Mesothelial cell of epicardium (in vitro differentiated cells): Measurements from ENCODE around the gene ESPNL. TPM values are rescaled to one million over a fixed set of nuclear protein-coding genes. Genes with fewer than 3 reads are reported as not detected.

ENCODE experiments used
- DNase-seq, 2 experiments: peaks; one replicate each; pipeline ENCODE4 v3.0.0; 2021; ENCODE audit warnings: low spot score in 2 of 2; ENCODE audit not compliant: unreplicated experiment in 2 of 2
- H3K27ac Mint-ChIP-seq: 2 replicates; pipeline ENCODE4 v1.8.0; 2021; ENCODE audit warnings: mixed read lengths
- H3K27me3 Mint-ChIP-seq: 2 replicates; pipeline ENCODE4 v1.8.0; 2021; ENCODE audit warnings: low read depth, mixed read lengths
- H3K36me3 Mint-ChIP-seq: 2 replicates; pipeline ENCODE4 v1.8.0; 2021; ENCODE audit warnings: mixed read lengths
- H3K4me1 Mint-ChIP-seq: 2 replicates; pipeline ENCODE4 v1.8.0; 2021; ENCODE audit warnings: mixed read lengths
- H3K4me3 Mint-ChIP-seq: 2 replicates; pipeline ENCODE4 v1.8.0; 2021; ENCODE audit warnings: mild to moderate bottlenecking, moderate library complexity, mixed read lengths
- H3K9me3 Mint-ChIP-seq: 2 replicates; pipeline ENCODE4 v1.8.0; 2021; ENCODE audit warnings: mixed read lengths
- CTCF ChIP-seq: fragments of 200-600 bp; sonication (generic); IDR thresholded peaks from one replicate; pipeline ENCODE4 v1.5.0; 2021; ENCODE audit warnings: antibody characterized with exemption; ENCODE audit not compliant: unreplicated experiment
- total RNA-seq: library from RNA; stranded (reverse); gene quantifications from 3 replicates; pipeline ENCODE4 v1.2.1, GENCODE V29; 2021

Gene ESPNL
- total RNA-seq, 1 donor from 2014 or later, result 0.38 TPM

GRCh38 chr2:238151205-238151604, 51.1 kb downstream of the ESPNL start:
- H3K4me1 Mint-ChIP-seq, result no peaks in the 10 kb centered on the region
- no peaks in the 10 kb centered on the region for H3K27me3 Mint-ChIP-seq
- TF ChIP-seq CTCF, result no peak
- no peaks in the 10 kb centered on the region for H3K36me3 Mint-ChIP-seq
- no peak overlapping the region for H3K4me3 Mint-ChIP-seq
- no peak overlapping the region for H3K27ac Mint-ChIP-seq
- H3K9me3 Mint-ChIP-seq, result peaks cover 3% of the 10 kb centered on the region
- no peak for DNase-seq

DNA sequence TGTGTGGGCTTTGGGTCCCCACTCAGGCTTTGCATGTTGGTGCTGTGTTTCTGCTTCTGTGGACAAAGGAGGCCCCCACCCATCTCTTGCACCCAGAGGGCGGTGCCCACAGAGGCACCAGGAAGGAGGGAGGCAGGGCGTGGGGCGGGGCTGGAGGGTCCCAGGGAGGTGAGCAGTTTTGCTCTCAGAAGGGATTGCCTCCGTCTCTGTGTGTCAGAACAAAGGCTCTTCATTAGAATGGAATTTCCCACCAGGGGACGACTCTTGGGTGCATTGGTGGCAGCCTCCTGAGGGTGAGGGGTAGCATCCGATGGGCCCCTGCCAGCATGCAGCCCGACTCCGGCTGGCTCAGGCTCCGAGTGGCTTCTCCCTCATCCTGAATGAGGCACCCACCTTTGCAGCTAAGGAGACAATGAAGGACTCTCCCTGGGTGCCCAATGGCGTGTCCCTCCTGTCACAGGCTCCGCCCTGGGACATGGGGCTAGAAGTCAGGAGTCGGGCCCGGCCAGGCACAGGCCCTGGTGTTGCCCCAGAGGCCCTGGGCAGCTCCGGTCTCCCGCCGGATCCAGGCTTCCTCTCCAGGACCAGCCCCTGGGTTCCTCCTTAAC, 51.6 kb downstream of the ESPNL start:
- Mint-ChIP-seq H3K27ac (no peak overlapping the region), H3K36me3 (no peaks in the 10 kb centered on the region), H3K9me3 (peaks cover 3% of the 10 kb centered on the region), H3K4me3 (no peak overlapping the region), H3K27me3 (no peaks in the 10 kb centered on the region), H3K4me1 (no peaks in the 10 kb centered on the region)
- no peak for DNase-seq
- TF ChIP-seq CTCF, result no peak

DNA sequence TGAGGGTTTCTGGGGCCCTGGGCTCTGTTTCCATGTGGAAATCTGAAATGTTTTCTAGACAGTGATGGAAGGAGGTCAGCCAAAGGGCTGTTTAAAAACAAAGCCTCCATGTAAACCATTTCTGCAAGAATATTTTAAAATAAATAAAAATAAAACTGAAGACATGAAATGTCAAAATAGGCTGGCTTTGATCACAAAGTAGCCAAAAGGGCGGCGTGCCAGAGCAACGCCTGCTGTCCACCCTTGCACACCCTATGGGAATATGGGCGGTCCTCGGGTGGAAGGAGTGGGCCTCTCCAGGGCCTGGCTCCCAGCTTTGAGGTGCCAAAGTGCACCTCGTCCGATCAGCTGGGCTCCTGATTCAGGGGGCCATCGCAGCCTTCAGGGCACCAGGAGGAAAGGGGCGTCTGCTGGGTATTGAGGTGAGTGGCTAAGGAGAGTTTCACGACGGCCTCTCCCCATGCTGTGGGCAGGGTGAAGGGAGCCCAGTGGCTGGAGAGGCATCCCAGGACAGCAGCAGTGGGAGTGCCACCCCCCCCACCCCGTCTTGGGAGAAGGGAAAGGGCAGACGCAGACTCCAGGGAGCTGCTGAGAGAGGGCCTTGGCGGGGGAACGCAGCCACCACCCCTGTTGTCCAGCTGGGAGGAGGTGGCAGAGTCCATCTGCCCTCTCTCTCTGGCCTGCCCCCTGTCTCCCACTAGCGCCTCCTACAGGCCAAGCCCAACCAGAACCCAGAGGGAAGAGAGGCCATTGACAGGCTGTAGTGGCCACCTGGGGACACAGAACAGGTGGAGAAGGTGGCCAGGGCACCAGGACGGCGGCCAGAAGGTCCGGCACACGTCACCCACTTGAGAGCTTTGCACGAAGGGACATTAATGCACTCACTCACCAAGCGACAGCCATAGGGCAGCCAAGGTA, 52.9 kb downstream of the ESPNL start:
- peaks cover 7% of the 10 kb centered on the region for H3K27me3 Mint-ChIP-seq
- H3K4me1 Mint-ChIP-seq, result no peaks in the 10 kb centered on the region
- no peak overlapping the region for H3K4me3 Mint-ChIP-seq
- no peak for TF ChIP-seq CTCF
- no peak overlapping the region for H3K27ac Mint-ChIP-seq
- peaks cover 3% of the 10 kb centered on the region for H3K9me3 Mint-ChIP-seq
- H3K36me3 Mint-ChIP-seq, result no peaks in the 10 kb centered on the region
- no peak for DNase-seq

DNA sequence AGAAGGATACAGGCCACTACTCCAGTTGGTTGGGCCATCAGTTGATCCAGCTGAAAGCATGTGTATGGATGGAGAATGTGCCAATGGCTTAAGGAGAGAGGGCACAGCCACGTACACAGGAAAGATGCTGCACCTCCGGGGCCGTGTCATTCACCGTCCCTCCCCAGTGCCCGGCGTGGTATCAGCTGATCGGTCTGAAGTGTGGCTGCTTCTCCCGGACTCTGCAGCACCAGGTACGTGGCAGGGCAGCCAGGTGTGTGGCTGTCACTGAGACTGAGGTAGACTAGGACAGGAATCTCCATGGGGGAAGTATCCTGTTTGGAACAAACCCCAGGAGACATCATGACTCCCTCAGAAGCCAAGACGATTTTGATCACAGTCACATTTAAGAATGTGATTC, 54.4 kb downstream of the ESPNL start:
- Mint-ChIP-seq H3K27me3 (peaks cover 15% of the 10 kb centered on the region), H3K36me3 (no peaks in the 10 kb centered on the region), H3K27ac (no peak overlapping the region), H3K4me3 (no peak overlapping the region), H3K9me3 (peaks cover 3% of the 10 kb centered on the region), H3K4me1 (peaks cover 4% of the 10 kb centered on the region)
- DNase-seq, result no peak
- TF ChIP-seq CTCF, result no peak

GRCh38 chr2:238155051-238155760, 55.1 kb downstream of the ESPNL start:
- no peak for DNase-seq
- Mint-ChIP-seq H3K4me3 (no peak overlapping the region), H3K4me1 (peaks cover 4% of the 10 kb centered on the region), H3K27ac (no peak overlapping the region), H3K9me3 (peaks cover 3% of the 10 kb centered on the region), H3K27me3 (peaks cover 21% of the 10 kb centered on the region), H3K36me3 (no peaks in the 10 kb centered on the region)
- TF ChIP-seq CTCF, result no peak
